A549 (cell line): Measurements from ENCODE around the gene BIRC7. TPM values are rescaled to one million over a fixed set of nuclear protein-coding genes. Genes with fewer than 3 reads are reported as not detected.

Experiments used
- ATAC-seq, 2 experiments: fragments of 200-7000 bp in 1 of 2; fragments of >200 bp in 1 of 2; cut with Nextera tagmentation in 1 of 2; cut with Tn5 transposase in 1 of 2; 3 replicates each; pipeline versions ENCODE4 v1.8.0 to v1.9.1; 2018 to 2020; ENCODE audit warnings: mild to moderate bottlenecking in 1 of 2, moderate library complexity in 1 of 2
- CTCF ChIA-PET: fragments of 300-600 bp; sonication (Branson Sonifier 250); formaldehyde crosslinking; extraction: SDS; loops from one replicate; lab custom pipeline; 2021; ENCODE audit warnings: antibody characterized with exemption, inconsistent platforms; lab: Yijun Ruan, JAX
- POLR2A ChIA-PET: fragments of 350-600 bp; formaldehyde crosslinking; extraction: SDS; loops from one replicate; lab custom pipeline; 2021; ENCODE audit warnings: antibody characterized with exemption, inconsistent platforms; lab: Yijun Ruan, JAX
- DNase-seq, 2 experiments: peaks; one replicate each; pipeline versions ENCODE4 v3.0.0 to v3.0.0-alpha.2; 2011 to 2016; ENCODE audit warnings: low read depth in 1 of 2, low spot score in 1 of 2
- FAIRE-seq: peaks from 2 replicates; lab custom pipeline; 2011; peaks lifted over from hg19 to GRCh38; lab: Jason Lieb, UNC
- H3K27ac ChIP-seq, 2 experiments: fragments of >200 bp; sonication (Bioruptor Twin); formaldehyde crosslinking; 3 replicates each; pipeline ENCODE4 v1.5.1; 2016 to 2017
- H3K4me1 ChIP-seq: fragments of >200 bp; sonication (Bioruptor Twin); formaldehyde crosslinking; 3 replicates; pipeline ENCODE4 v1.6.1; 2016
- H3K4me2 ChIP-seq: fragments of >200 bp; sonication (Bioruptor Twin); formaldehyde crosslinking; 3 replicates; pipeline ENCODE4 v1.6.1; 2016
- H3K4me3 ChIP-seq: fragments of >200 bp; sonication (Bioruptor Twin); formaldehyde crosslinking; 3 replicates; pipeline ENCODE4 v1.5.1; 2016
- H3K9me3 ChIP-seq: fragments of >200 bp; sonication (Bioruptor Twin); formaldehyde crosslinking; 3 replicates; pipeline ENCODE4 v1.6.1; 2016
- CHD4 ChIP-seq: fragments of 200-600 bp; sonication (generic); IDR thresholded peaks from 2 replicates; pipeline ENCODE4 v1.6.1; 2016; ENCODE audit warnings: antibody characterized with exemption, mild to moderate bottlenecking, borderline replicate concordance
- CTCF ChIP-seq: fragments of >200 bp; sonication (Bioruptor Twin); formaldehyde crosslinking; IDR thresholded peaks from 3 replicates; pipeline ENCODE4 v1.5.1; 2016
- E2F6 ChIP-seq: IDR thresholded peaks from 2 replicates; pipeline ENCODE4 v1.6.1; 2012; ENCODE audit warnings: low read depth, borderline replicate concordance
- EP300 ChIP-seq, 2 experiments: fragments of >200 bp; sonication (Bioruptor Twin); formaldehyde crosslinking; IDR thresholded peaks; 2 replicates in 1 of 2; 3 replicates in 1 of 2; pipeline ENCODE4 v1.6.1; 2016 to 2017
- ESRRA ChIP-seq: fragments of 150-350 bp; IDR thresholded peaks from 2 replicates; pipeline ENCODE4 v1.6.1; 2014; ENCODE audit warnings: mild to moderate bottlenecking, low read length, borderline replicate concordance
- FOSL2 ChIP-seq, 2 experiments: fragments of 450-650 bp in 1 of 2; fragments of >200 bp in 1 of 2; sonication (Bioruptor Twin) in 1 of 2; formaldehyde crosslinking; IDR thresholded peaks; 2 replicates each; pipeline versions ENCODE4 v1.5.0 to v1.6.1; 2016 to 2020; ENCODE audit warnings: mild to moderate bottlenecking in 1 of 2, moderate library complexity in 1 of 2
- FOXS1 ChIP-seq: fragments of 250-450 bp; sonication (Bioruptor Pico); IDR thresholded peaks from 2 replicates; pipeline ENCODE4 v1.5.0; 2020; ENCODE audit warnings: mild to moderate bottlenecking, moderate library complexity
- GATA3 ChIP-seq: IDR thresholded peaks from 2 replicates; pipeline ENCODE4 v1.6.1; 2012; ENCODE audit warnings: borderline replicate concordance
- HDAC2 ChIP-seq: fragments of 200-600 bp; sonication (generic); IDR thresholded peaks from 2 replicates; pipeline ENCODE4 v1.6.1; 2016
- HES2 ChIP-seq: fragments of >200 bp; sonication (Bioruptor Twin); formaldehyde crosslinking; IDR thresholded peaks from 2 replicates; pipeline ENCODE4 v1.6.1; 2016
- HOXB5 ChIP-seq: fragments of 250-450 bp; sonication (Bioruptor Pico); IDR thresholded peaks from 2 replicates; pipeline ENCODE4 v1.5.0; 2020; ENCODE audit warnings: mild to moderate bottlenecking, moderate library complexity
- JUN ChIP-seq, 2 experiments: fragments of >200 bp; sonication (Bioruptor Twin); formaldehyde crosslinking; IDR thresholded peaks; 2 replicates in 1 of 2; 3 replicates in 1 of 2; pipeline ENCODE4 v1.6.1; 2016 to 2017
- JUNB ChIP-seq: fragments of >200 bp; sonication (Bioruptor Twin); formaldehyde crosslinking; IDR thresholded peaks from 2 replicates; pipeline ENCODE4 v1.6.1; 2016
- KDM1A ChIP-seq: fragments of 200-600 bp; sonication (generic); IDR thresholded peaks from 2 replicates; pipeline ENCODE4 v1.6.1; 2016; ENCODE audit warnings: low read depth, mild to moderate bottlenecking
- MAFK ChIP-seq: fragments of 450-650 bp; IDR thresholded peaks from 2 replicates; pipeline ENCODE4 v1.6.1; 2014; ENCODE audit not compliant: partially characterized antibody
- MAX ChIP-seq: IDR thresholded peaks from 2 replicates; pipeline ENCODE4 v1.6.1; 2012
- NFE2L2 ChIP-seq: fragments of 150-350 bp; conservative IDR thresholded peaks from 2 replicates; pipeline ENCODE4 v1.6.1; 2014; ENCODE audit warnings: low read length
- NPAS2 ChIP-seq: fragments of 250-450 bp; sonication (Bioruptor Pico); IDR thresholded peaks from 2 replicates; pipeline ENCODE4 v1.8.0; 2022; ENCODE audit warnings: mild to moderate bottlenecking, moderate library complexity, borderline replicate concordance
- PBX3 ChIP-seq: IDR thresholded peaks from 2 replicates; pipeline ENCODE4 v1.6.1; 2012
- RAD21 ChIP-seq, 2 experiments: fragments of >200 bp in 1 of 2; sonication (Bioruptor Twin) in 1 of 2; formaldehyde crosslinking in 1 of 2; IDR thresholded peaks in 1 of 2; conservative IDR thresholded peaks in 1 of 2; 2 replicates in 1 of 2; 3 replicates in 1 of 2; pipeline ENCODE4 v1.6.1; 2012 to 2018; ENCODE audit warnings: inconsistent platforms in 1 of 2
- RARB ChIP-seq: fragments of 250-450 bp; sonication (Bioruptor Pico); IDR thresholded peaks from 2 replicates; pipeline ENCODE4 v1.8.0; 2021; ENCODE audit warnings: mild to moderate bottlenecking, moderate library complexity
- RFX5 ChIP-seq: fragments of 450-650 bp; IDR thresholded peaks from 2 replicates; pipeline ENCODE4 v1.7.1; 2014; ENCODE audit warnings: antibody characterized with exemption, mild to moderate bottlenecking, moderate library complexity
- SMC3 ChIP-seq: fragments of >200 bp; sonication (Bioruptor Twin); formaldehyde crosslinking; IDR thresholded peaks from 3 replicates; pipeline ENCODE4 v1.6.1; 2018; ENCODE audit warnings: inconsistent platforms
- SREBF2 ChIP-seq: fragments of 450-650 bp; IDR thresholded peaks from 2 replicates; pipeline ENCODE4 v1.6.1; 2014; ENCODE audit warnings: mild to moderate bottlenecking, moderate library complexity
- TP53 ChIP-seq: fragments of 250-450 bp; sonication (Bioruptor Pico); IDR thresholded peaks from 2 replicates; pipeline ENCODE4 v1.5.0; 2021; ENCODE audit warnings: mild to moderate bottlenecking, moderate library complexity
- ZSCAN20 ChIP-seq: fragments of 250-450 bp; sonication (Bioruptor Pico); IDR thresholded peaks from 2 replicates; pipeline ENCODE4 v1.8.0; 2022; ENCODE audit warnings: mild to moderate bottlenecking, moderate library complexity
- WGBS: methylation state at CpG from one replicate; pipeline ENCODE4 v1.1.6; 2017; ENCODE audit errors: missing lambda C conversion rate; 5-methylcytosine and 5-hydroxymethylcytosine counted together
- polyA plus RNA-seq, 4 experiments: library from polyadenylated mRNA; depleted of rRNA in 3 of 4; stranded (reverse); fragments of >200 nt; fragmentation: RNase III in 1 of 4; extraction: RNeasy Plus Mini Kit Qiagen cat#74134 plus additional on column Dnase treatment in 1 of 4; gene quantifications; 2 replicates in 3 of 4; 3 replicates in 1 of 4; pipeline ENCODE4 v1.2.3, GENCODE V29; 2011 to 2017

The BIRC7 gene
- polyA plus RNA-seq, 2 of the 4 experiments (the other 2 are of a cell fraction), result 0.63 to 4.9 TPM

GRCh38 chr20:63234693-63235398, 859 bp upstream of the BIRC7 start:
- DNase-seq (peak; percentile 63 to 78), FAIRE-seq (no peak), ATAC-seq (peak; percentile 48 to 67)
- Histone ChIP-seq H3K4me1 (peaks cover 92% of the 10 kb centered on the region), H3K9me3 (no peaks in the 10 kb centered on the region), H3K4me3 (no peak overlapping the region), H3K4me2 (peak overlapping the region; percentile 73), H3K27ac (peak overlapping the region; percentile 96 to 99)
- WGBS, result 9% methylated on average over 15 of the region's 20 CpGs
- TF ChIP-seq NFE2L2 (no peak), FOXS1 (no peak), HOXB5 (CRISPR knock-in tag) (no peak), FOSL2 (IDR thresholded peaks at IDR 0.05) (no peak), FOSL2 (CRISPR knock-in tag; IDR thresholded peaks at IDR 0.05) (no peak), TP53 (CRISPR knock-in tag) (no peak), RAD21 (conservative IDR thresholded peaks at IDR 0.05 in 1 of 2, IDR thresholded peaks at IDR 0.05 in 1 of 2) (peak in 1 of 2 experiments; percentile 34; a peak in 4 of 5 replicates), ESRRA (no peak), SMC3 (0 out of 3 replicates have a peak, but pooled peaks have one; percentile 1), ZSCAN20 (CRISPR knock-in tag) (no peak), CTCF (peak; percentile 33; the same call in 2 of the 3 replicates), MAX (peak; percentile 54), RFX5 (no peak)
- POLR2A ChIA-PET, result interaction anchor here (1.8 to 2.0 kb wide), 2 partner anchors 11 to 18 kb away, joined by 6 to 14 read pairs; no protein-coding TSS in a partner anchor
- CTCF ChIA-PET, result interaction anchor here (0.6 to 8.9 kb wide), 16 partner anchors 10 to 162 kb away, joined by 3 to 178 read pairs (median 6); partner anchors contain the start of genes NKAIN4 and YTHDF1

GRCh38 chr20:63236116-63236837, 572 bp downstream of the BIRC7 start:
- ATAC-seq, result no peak
- Histone ChIP-seq H3K9me3 (no peaks in the 10 kb centered on the region), H3K27ac (peak overlapping the region; percentile 96 to 99)
- 81% methylated on average over 5 of the region's 26 CpGs for WGBS
- no peak for FAIRE-seq
- no peak for TF ChIP-seq KDM1A
- no peak for TF ChIP-seq FOXS1
- TF ChIP-seq JUN (IDR thresholded peaks at IDR 0.05), result no peak
- no peak for TF ChIP-seq JUNB
- no peak for TF ChIP-seq HOXB5 (CRISPR knock-in tag)
- no peak for TF ChIP-seq EP300 (IDR thresholded peaks at IDR 0.05)
- no peak for TF ChIP-seq E2F6
- no peak for TF ChIP-seq PBX3
- no peak for TF ChIP-seq RARB (CRISPR knock-in tag)
- no peak for TF ChIP-seq NPAS2 (CRISPR knock-in tag)
- TF ChIP-seq NFE2L2, result no peak
- no peak for TF ChIP-seq CHD4
- TF ChIP-seq MAX, result no peak
- no peak for TF ChIP-seq SREBF2
- no peak for TF ChIP-seq ZSCAN20 (CRISPR knock-in tag)
- no peak for TF ChIP-seq MAFK
- no peak for TF ChIP-seq GATA3
- no peak for TF ChIP-seq HES2
- no peak for TF ChIP-seq HDAC2
- TF ChIP-seq TP53 (CRISPR knock-in tag), result no peak
- TF ChIP-seq, all 56 proteins: peak for 0
- H3K4me2 ChIP-seq, result peak overlapping the region; percentile 73
- ChIA-PET CTCF (interaction anchor here (0.8 to 8.9 kb wide), 12 partner anchors 9 to 227 kb away, joined by 3 to 178 read pairs (median 6); partner anchors contain the start of genes ARFGAP1, NKAIN4 and YTHDF1), POLR2A (interaction anchor here (0.9 to 2.0 kb wide), 3 partner anchors 12 to 36 kb away, joined by 4 to 14 read pairs (median 6); partner anchors contain the start of gene ARFGAP1)
- peaks cover 88% of the 10 kb centered on the region for H3K4me1 ChIP-seq
- no peak overlapping the region for H3K4me3 ChIP-seq
- no peak for DNase-seq
